ENCODE results near the gene NUP153. TPM values are rescaled to one million over a fixed set of nuclear protein-coding genes. Genes with fewer than 3 reads are reported as not detected.
"Not testable (repeated sequence)": the region's sequence is repeated elsewhere in the genome, so short reads cannot be mapped to it uniquely, and the experiment has no call there.

The NUP153 gene
- total RNA-seq, 1 donor from 2014 or later, result 37.7 TPM

DNA sequence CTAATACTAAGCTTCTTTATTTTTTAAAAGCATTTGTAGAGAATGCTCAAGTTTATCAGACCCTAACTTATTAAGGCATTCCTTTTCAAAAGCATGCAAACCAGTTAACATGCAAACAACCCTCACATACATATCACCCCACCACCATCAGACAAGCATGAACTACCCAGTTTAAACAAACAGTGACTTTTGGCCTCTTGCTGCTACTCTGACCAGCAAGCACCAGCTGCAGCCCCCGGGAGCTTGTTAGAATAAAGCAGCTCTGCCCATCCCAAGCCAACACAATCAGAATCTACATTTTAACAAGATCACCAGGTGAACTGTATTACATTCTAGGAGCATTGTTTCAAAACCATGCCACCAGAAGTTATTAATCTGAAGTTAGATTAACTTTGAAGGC lies 5.9 kb upstream of the NUP153 start:
- DNase-seq, result no peak

- no peak for DNase-seq
Measured at GRCh38 chr6:17710331-17710730, 3.6 kb upstream of the NUP153 start.

GRCh38 chr6:17709476-17709875 lies 2.8 kb upstream of the NUP153 start:
- no peak for DNase-seq

DNA sequence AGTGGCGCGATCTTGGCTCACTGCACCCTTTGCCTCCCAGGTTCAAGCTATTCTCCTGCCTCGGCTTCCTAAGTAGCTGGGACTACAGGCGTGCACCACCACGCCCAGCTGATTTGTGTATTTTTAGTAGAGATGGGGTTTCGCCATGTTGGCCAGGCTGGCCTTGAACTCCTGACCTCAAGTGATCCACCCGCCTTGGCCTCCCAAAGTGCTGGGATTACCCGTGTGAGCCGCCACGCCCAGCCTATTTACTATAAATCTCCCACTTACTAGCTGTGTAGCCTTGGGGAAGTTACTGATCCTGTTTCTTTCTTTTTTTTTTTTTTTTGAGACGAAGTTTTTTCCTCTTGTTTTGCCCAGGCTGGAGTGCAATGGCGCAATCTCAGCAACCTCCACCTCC lies 1.3 kb upstream of the NUP153 start:
- DNase-seq, result not testable (repeated sequence)

DNA sequence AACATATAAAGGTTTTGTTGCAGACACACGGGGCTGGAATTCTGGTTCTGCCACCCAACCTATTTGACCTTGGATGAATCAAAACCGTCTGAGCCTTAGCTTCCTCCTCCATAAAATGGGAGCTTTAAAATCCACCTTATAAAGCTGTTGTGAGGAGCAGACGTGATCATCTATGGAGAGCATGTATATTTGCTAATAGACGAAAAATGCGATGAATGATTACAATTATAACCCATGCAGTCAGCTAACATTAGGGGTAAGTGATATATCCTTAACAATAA lies 586 bp upstream of the NUP153 start:
- no peak for DNase-seq

DNA sequence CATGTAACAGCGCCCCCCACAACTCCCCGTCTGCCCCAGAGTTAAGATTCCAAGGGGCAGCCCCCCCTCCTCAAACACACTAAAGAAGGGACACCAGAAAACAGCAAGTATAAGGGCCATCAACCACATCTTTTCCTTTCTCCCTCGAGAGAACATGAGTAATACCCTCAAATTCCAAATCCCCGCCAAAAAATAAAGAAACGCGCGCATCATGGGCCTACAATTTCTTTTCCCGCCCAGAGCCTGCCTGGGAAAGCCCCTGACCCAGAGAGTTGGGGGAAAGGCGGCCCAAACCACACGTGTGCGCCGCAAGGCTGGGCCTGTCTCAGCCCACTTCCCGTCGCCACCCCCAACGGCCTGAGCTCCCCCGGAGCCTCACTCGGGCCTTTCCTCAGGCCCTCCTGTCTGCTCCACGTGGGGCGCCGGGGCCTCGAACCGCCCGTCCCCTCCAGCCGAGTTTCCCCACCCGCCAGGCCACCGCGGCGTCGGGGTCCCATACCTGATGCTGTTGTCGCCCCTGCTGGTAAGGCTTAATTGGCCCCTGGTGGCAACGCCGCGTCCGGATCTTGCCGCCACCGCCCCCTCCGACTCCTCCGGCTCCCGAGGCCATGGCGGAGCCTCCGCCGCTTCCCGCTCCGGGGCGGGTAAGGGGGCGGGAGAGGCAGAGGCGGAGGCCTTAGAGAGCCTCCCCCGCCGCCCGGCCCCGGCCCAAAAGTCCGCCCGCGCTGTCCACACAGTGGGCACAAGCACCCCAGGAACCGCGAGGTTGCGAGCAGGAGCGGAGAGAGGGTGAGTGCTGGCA lies 746 bp downstream of the NUP153 start:
- DNase-seq, result peak; percentile 62

DNA sequence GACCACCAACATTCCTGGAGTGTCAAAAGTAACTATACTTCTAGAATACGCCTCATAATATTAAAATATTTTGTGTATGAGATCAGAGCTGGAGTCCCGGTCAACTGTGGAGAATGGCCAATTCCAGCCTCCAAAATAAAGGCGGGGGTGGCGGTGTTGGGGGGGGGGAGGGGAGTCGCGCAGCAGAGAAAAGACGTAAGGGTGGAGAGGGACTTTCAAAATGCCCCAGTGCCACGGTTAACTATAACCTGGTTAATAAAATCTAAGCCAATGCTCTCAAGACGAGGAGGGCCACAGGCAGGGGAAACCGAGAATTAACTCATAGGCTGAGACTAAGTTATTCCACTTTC lies 1.3 kb downstream of the NUP153 start:
- peak; percentile 62 for DNase-seq

- DNase-seq, result no peak
Measured at GRCh38 chr6:17703256-17703694, 3.5 kb downstream of the NUP153 start.

DNA sequence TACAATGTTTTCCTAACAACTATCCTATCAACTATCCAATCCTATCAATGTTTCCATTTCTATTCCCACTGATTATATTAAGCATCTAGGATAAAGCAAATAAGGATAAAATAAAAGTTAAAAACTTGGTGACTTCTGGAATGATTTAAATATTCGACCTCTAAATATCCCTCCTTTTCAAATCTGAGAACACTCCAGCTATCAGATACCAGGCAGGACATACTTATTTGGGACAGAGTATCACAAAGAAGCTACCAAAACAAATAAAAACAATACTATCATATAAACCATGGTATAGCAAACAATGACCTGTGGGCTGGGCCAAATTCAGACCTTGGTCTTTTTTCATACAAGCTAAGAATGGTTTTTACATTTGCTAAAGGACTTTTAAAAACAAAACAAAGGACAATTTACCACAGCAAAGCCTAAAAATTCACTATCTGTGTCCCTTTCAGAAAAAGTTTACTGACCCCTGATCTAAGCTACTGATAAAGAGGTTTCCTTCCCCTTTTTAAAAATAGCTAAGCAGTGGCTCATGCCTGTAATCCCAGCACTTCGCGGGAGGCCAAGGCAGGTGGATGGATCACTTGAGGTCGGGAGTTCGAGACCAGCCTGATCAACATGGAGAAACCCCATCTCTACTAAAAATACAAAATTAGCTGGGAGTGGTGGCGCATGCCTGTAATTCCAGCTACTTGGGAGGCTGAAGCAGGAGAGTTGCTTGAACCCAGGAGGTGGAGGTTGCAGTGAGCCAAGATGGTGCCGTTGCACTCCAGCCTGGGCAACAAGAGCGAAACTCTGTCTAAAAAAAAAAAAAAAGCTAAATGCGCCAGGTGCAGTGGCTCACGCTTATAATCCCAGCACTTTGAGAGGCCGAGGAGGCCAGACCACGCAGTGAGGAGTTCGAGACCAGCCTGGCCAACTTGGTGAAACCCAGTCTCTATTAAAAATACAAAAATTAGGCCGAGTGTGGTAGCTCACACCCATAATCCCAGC lies 6.0 kb downstream of the NUP153 start:
- DNase-seq, result no peak

DNA sequence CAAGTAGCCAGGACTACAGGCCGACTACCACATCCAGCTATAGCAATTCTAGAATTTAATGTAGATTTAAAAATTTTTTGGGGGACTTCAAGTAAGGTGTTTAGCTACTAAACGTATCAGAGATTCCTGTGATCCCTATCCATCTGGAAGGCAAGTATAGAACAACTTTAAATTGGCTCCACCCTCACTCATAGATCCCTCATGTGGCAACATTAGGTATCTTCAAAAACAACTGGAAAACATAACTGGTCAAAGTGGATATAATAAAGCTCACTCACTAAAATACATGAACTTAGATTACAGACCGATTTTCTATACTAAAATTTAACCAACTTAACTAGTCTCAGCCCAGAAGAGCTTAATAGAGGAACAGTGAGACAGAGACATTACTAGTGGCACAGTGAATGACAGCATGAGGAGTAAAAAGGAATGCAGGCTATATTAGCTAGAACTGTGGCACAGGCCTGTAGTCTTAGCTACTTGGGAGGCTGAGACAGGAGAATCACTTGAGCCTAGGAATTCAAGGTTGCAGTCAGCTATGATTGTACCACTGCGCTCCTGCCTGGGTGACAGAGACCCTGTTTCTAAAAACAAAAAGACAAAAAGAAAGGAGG lies 14.7 kb downstream of the NUP153 start:
- no peak for DNase-seq

- DNase-seq, result no peak
Measured at GRCh38 chr6:17688481-17688880, 18.2 kb downstream of the NUP153 start.

DNA sequence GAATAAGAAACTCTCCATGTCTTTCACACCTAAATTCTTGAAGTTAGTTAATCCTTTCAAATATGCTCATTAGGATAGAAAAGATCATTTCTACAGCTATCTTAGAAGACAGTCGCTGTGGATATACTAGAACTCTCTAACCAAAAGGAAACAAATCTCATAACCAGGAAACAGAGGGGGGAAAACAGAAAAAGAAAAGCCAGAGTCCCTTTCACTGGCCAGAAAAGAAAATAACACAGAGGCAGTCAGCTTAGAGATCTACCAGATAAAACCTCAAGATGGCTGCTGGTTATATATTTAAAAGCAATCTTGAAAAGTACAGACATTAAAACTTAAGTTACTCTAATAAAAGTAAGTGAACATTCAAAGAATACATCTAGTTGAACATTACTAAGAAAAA lies 19.6 kb downstream of the NUP153 start:
- no peak for DNase-seq

GRCh38 chr6:17684134-17684533 lies 22.6 kb downstream of the NUP153 start:
- no peak for DNase-seq

- no peak for DNase-seq
Measured at GRCh38 chr6:17683428-17683827, 23.3 kb downstream of the NUP153 start.

- no peak for DNase-seq
Measured at GRCh38 chr6:17679726-17680125, 27.0 kb downstream of the NUP153 start.

GRCh38 chr6:17677602-17678001 lies 29.1 kb downstream of the NUP153 start:
- no peak for DNase-seq

GRCh38 chr6:17673543-17674254 lies 33.0 kb downstream of the NUP153 start:
- DNase-seq, result no peak

DNA sequence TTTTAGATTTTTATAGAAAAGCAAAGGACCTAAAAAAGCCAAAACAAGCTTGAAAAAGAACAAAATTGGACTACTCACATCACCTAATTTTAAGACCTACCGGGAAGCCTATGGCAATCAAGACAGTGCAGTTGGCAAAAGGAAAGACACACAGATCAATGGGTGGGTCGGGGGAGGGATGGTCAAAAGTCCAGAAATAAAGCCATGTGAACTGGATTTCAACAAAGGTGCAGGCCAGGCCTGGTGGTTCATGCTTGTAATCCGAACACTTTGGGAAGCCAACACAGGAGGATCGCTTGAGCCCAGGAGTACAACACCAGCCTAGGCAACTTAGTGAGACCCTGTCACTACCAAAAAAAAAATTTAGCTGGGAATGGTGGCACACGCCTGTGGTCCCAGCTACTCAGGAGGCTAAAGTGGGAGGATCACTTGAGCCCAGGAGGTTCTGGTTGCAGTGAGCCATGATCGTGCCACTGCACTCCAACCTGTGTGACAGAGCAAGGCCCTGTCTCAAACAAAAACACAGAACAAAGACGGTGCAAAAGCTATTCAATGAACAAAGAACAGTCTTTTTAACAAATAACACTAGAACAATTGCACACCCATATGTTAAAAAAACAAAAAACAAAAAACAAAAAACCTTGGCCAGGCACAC lies 34.5 kb downstream of the NUP153 start:
- DNase-seq, result no peak

DNA sequence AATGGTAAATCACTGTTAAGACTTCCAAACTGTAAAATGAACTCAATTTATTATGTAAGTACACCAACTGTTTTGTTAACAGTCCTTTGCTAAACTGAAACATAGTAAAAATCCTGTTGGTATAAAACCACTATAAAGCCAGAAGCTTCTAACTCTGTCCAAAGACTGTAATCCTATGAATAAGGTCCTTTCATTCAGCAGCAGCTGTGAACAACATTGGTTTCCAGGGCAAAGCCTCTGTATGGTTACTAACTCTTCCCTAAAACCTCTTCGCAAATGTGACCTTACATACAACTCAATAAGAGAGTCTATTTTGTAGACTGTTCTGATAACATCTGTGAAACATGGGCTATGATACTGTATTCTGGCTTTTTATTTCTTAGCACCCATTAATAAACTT lies 40.1 kb downstream of the NUP153 start:
- DNase-seq, result no peak

DNA sequence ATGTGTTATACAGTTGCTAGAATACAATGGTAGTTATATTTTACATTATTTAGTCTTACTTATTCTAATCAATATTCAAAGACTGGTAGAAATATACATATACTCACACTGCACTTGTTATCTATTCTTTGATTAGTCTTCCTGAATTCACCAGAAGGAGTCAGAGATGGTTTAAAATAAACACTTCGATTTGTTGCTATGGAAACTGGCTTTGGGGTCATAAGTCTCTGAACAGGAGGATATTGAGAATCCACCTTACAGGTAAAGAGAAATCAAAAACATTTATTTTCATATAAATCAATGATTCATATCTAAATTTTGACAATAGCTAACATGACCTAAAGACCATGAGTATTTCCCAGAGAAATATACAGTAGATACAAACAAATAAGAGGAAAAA lies 41.6 kb downstream of the NUP153 start:
- DNase-seq, result no peak

GRCh38 chr6:17663226-17663625 lies 43.5 kb downstream of the NUP153 start:
- no peak for DNase-seq

DNA sequence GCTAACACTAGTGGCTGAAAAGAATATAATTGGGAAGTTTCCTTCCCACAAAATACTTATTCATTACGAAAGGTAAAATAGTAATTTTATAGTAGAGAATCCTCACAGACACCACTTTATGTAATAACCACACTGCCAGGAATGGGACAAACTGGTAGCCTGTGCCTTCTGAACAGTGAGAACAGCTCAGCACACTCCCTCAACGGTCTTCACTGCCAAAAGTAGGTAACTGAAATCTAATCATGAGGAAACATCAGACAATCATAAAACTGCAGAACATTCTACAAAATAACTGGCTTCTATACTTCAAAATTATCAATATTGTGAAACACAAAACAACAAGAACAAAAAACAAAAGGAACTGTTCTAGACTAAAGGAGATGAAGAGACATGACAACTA lies 44.1 kb downstream of the NUP153 start:
- DNase-seq, result no peak

All from skin of body (tissue), 2 donors.